Prostate gland (tissue), 2 donors: ENCODE measurements around the gene EIF4G3. TPM values are rescaled to one million over a fixed set of nuclear protein-coding genes. Genes with fewer than 3 reads are reported as not detected.
A peak's percentile ranks its signal among the peaks of the same experiment; 100 is the strongest.

Experiments used
- DNase-seq: peaks from one replicate; pipeline ENCODE4 v3.0.0-alpha.2; 2019; ENCODE audit warnings: low spot score
- H3K27ac ChIP-seq, 2 donors: fragments of 200-600 bp; sonication (generic); 2 replicates each; pipeline ENCODE4 v1.5.1; 2017 to 2019
- H3K27me3 ChIP-seq: fragments of 200-600 bp; sonication (generic); replicated peaks from 2 replicates; pipeline ENCODE4 v1.5.1; 2019; ENCODE audit not compliant: insufficient read depth
- H3K36me3 ChIP-seq, 2 donors: fragments of 200-600 bp; sonication (generic); 1 replicate in 1 of 2; 2 replicates in 1 of 2; pipeline versions ENCODE4 v1.5.1 to v1.8.1; 2017 to 2019
- H3K4me1 ChIP-seq: fragments of 200-600 bp; sonication (generic); replicated peaks from 2 replicates; pipeline ENCODE4 v1.5.1; 2019
- H3K4me3 ChIP-seq, 2 donors: fragments of 200-600 bp; sonication (generic); 2 replicates each; pipeline ENCODE4 v1.5.1; 2017 to 2019
- H3K9me3 ChIP-seq: fragments of 200-600 bp; sonication (generic); 2 replicates; pipeline ENCODE4 v1.5.1; 2017
- CTCF ChIP-seq, 4 experiments: fragments of 200-600 bp in 2 of 4; fragments of 450-650 bp in 2 of 4; sonication (generic) in 2 of 4; IDR thresholded peaks; 1 replicate in 3 of 4; 2 replicates in 1 of 4; pipeline ENCODE4 v1.5.1; 2016 to 2019; ENCODE audit warnings: antibody characterized with exemption in 4 of 4, mild to moderate bottlenecking in 2 of 4, moderate library complexity in 2 of 4
- POLR2A ChIP-seq: fragments of 450-650 bp; IDR thresholded peaks from one replicate; pipeline ENCODE4 v1.6.1; 2016; ENCODE audit warnings: antibody characterized with exemption, mild to moderate bottlenecking
- POLR2AphosphoS5 ChIP-seq: sonication (generic); formaldehyde crosslinking; IDR thresholded peaks from one replicate; pipeline ENCODE4 v1.6.1; 2017; ENCODE audit warnings: antibody characterized with exemption
- WGBS: methylation state at CpG from one replicate; pipeline ENCODE4 v1.1.5; 2018; 5-methylcytosine and 5-hydroxymethylcytosine counted together
- intact Hi-C: fragments of 100-400 bp; cut with DNase I; formaldehyde crosslinking; loops from one replicate; pipeline ENCODE4 v1.14.2; 2022
- total RNA-seq, 2 donors: library from RNA; depleted of rRNA; stranded (reverse); fragments of >200 nt; gene quantifications; one replicate each; pipeline ENCODE4 v1.1.0, GENCODE V29; 2016

Gene EIF4G3
- total RNA-seq, 2 donors from 2014 or later: 28.3 to 81.1 TPM

- Histone ChIP-seq H3K4me1 (no peaks in the 10 kb centered on the region), H3K36me3 (no peaks in the 10 kb centered on the region), H3K9me3 (no peaks in the 10 kb centered on the region), H3K4me3 (no peak overlapping the region), H3K27me3 (no peaks in the 10 kb centered on the region), H3K27ac (no peak overlapping the region)
- WGBS: 74% methylated on average over 1 of the region's 1 CpG
- TF ChIP-seq CTCF (IDR thresholded peaks at IDR 0.05) (no peak), POLR2A (no peak), POLR2AphosphoS5 (no peak)
- no peak for DNase-seq
- intact Hi-C loops: no loop called here
Measured at GRCh38 chr1:20975668-20976067, 201.0 kb downstream of the EIF4G3 start.

- Histone ChIP-seq H3K36me3 (no peaks in the 10 kb centered on the region), H3K9me3 (no peaks in the 10 kb centered on the region), H3K4me3 (no peak overlapping the region), H3K4me1 (no peaks in the 10 kb centered on the region), H3K27ac (no peak overlapping the region), H3K27me3 (no peaks in the 10 kb centered on the region)
- DNase-seq: no peak
- no peak for TF ChIP-seq POLR2A
- no peak for TF ChIP-seq CTCF (IDR thresholded peaks at IDR 0.05)
- TF ChIP-seq POLR2AphosphoS5: no peak
- intact Hi-C loops: no loop called here
Measured at GRCh38 chr1:20974951-20975350, 201.7 kb downstream of the EIF4G3 start.

- Histone ChIP-seq H3K27me3 (no peaks in the 10 kb centered on the region), H3K4me3 (no peak overlapping the region), H3K9me3 (no peaks in the 10 kb centered on the region), H3K4me1 (no peaks in the 10 kb centered on the region), H3K36me3 (no peaks in the 10 kb centered on the region), H3K27ac (no peak overlapping the region)
- TF ChIP-seq CTCF (IDR thresholded peaks at IDR 0.05): no peak
- no peak for TF ChIP-seq POLR2AphosphoS5
- no peak for TF ChIP-seq POLR2A
- intact Hi-C loops: no loop called here
- 91% methylated on average over 1 of the region's 1 CpG for WGBS
- DNase-seq: no peak
Measured at GRCh38 chr1:20974069-20974468, 202.6 kb downstream of the EIF4G3 start.

- intact Hi-C loops: no loop called here
- Histone ChIP-seq H3K27ac (no peak overlapping the region), H3K4me3 (no peak overlapping the region), H3K36me3 (no peaks in the 10 kb centered on the region), H3K27me3 (no peaks in the 10 kb centered on the region), H3K4me1 (no peaks in the 10 kb centered on the region), H3K9me3 (no peaks in the 10 kb centered on the region)
- TF ChIP-seq CTCF (IDR thresholded peaks at IDR 0.05) (no peak), POLR2AphosphoS5 (no peak), POLR2A (no peak)
- no peak for DNase-seq
- WGBS: 97% methylated on average over 5 of the region's 5 CpGs
Measured at GRCh38 chr1:20972855-20973254, 203.8 kb downstream of the EIF4G3 start.

GRCh38 chr1:20964540-20965484 lies 211.9 kb downstream of the EIF4G3 start:
- WGBS: 45% methylated on average over 7 of the region's 7 CpGs
- no peak for TF ChIP-seq POLR2AphosphoS5
- no peak for TF ChIP-seq POLR2A
- TF ChIP-seq CTCF (IDR thresholded peaks at IDR 0.05): no peak
- no peak overlapping the region for H3K27ac ChIP-seq
- H3K4me3 ChIP-seq: no peak overlapping the region
- no peaks in the 10 kb centered on the region for H3K36me3 ChIP-seq
- intact Hi-C loops: no loop called here
- no peaks in the 10 kb centered on the region for H3K9me3 ChIP-seq
- H3K27me3 ChIP-seq: no peaks in the 10 kb centered on the region
- DNase-seq: peak; percentile 6
- H3K4me1 ChIP-seq: no peaks in the 10 kb centered on the region
